Spleen (tissue), 7 donors: ENCODE data around the gene WDR90.

Source experiments
- POLR2A ChIP-seq, 3 donors: fragments of 450-650 bp; IDR thresholded peaks; one replicate each; pipeline ENCODE4 v1.5.1; 2017; ENCODE audit warnings: antibody characterized with exemption in 3 of 3, mild to moderate bottlenecking in 1 of 3
- TF ChIP-seq, protein P1 (sequence below), 11 experiments: fragments of 200-600 bp in 7 of 11; fragments of 450-650 bp in 4 of 11; sonication (generic) in 4 of 11; IDR thresholded peaks in 8 of 11; conservative IDR thresholded peaks in 3 of 11; 1 replicate in 7 of 11; 2 replicates in 4 of 11; pipeline versions ENCODE4 v1.4.0 to v1.8.0; 2016 to 2021; ENCODE audit warnings: antibody characterized with exemption in 11 of 11, inconsistent platforms in 4 of 11, mild to moderate bottlenecking in 1 of 11
- donor health status: DM: no; HTN: no; CAD: no; lungs with moderate emphysema.
- donor health status: DM: no; HTN: no; CAD: no.
- donor health status: DM: no; HTN: no; CAD: no.

DNA sequence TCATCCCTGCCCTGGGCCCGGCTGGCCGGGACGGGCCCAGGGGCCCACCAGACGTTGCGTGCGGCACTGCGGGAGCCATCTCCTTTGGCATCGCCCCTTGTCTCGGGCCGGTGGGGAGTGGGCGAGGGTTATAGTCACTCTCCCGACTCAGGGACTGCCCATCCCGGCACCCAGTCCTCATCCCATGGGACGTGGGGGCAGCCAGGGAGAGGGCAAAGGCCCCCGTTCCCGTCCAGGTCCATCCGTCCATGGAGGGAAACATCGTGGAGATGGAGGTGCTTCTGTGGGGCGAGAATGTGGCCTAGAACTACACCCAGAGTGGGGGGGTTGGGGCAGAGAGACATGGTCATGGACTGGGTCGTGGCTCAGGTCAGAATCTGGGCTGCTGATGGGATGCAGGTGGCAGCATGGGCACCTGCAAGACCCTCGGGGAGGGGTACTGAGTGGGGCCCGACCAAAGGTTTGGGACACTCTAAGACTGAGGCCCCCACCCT is 2.4 kb upstream of the WDR90 start:
- TF ChIP-seq, protein P1, sequence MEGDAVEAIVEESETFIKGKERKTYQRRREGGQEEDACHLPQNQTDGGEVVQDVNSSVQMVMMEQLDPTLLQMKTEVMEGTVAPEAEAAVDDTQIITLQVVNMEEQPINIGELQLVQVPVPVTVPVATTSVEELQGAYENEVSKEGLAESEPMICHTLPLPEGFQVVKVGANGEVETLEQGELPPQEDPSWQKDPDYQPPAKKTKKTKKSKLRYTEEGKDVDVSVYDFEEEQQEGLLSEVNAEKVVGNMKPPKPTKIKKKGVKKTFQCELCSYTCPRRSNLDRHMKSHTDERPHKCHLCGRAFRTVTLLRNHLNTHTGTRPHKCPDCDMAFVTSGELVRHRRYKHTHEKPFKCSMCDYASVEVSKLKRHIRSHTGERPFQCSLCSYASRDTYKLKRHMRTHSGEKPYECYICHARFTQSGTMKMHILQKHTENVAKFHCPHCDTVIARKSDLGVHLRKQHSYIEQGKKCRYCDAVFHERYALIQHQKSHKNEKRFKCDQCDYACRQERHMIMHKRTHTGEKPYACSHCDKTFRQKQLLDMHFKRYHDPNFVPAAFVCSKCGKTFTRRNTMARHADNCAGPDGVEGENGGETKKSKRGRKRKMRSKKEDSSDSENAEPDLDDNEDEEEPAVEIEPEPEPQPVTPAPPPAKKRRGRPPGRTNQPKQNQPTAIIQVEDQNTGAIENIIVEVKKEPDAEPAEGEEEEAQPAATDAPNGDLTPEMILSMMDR (IDR thresholded peaks at IDR 0.05 in 8 of 11, conservative IDR thresholded peaks at IDR 0.05 in 3 of 11), result no peak
- no peak for TF ChIP-seq POLR2A (IDR thresholded peaks at IDR 0.05)
